NCI-H1105 treated with DMSO at 0.1 percent for 48 hours (cell line): ENCODE data around the gene COL23A1.

Experiments
- DNase-seq: peaks from one replicate; lab custom pipeline; 2025; lab: John Stamatoyannopoulos, UW

COL23A1 gene

GRCh38 chr5:178460174-178460573 lies 130.0 kb downstream of the COL23A1 start:
- no peak for DNase-seq

GRCh38 chr5:178458140-178458539 lies 132.1 kb downstream of the COL23A1 start:
- no peak for DNase-seq

GRCh38 chr5:178457471-178457870 lies 132.7 kb downstream of the COL23A1 start:
- DNase-seq = no peak

- no peak for DNase-seq
Observed at GRCh38 chr5:178455480-178455835, 134.7 kb downstream of the COL23A1 start.

GRCh38 chr5:178454821-178455479 lies 135.2 kb downstream of the COL23A1 start:
- DNase-seq = no peak

- no peak for DNase-seq
Observed at GRCh38 chr5:178454303-178454702, 135.9 kb downstream of the COL23A1 start.

DNA sequence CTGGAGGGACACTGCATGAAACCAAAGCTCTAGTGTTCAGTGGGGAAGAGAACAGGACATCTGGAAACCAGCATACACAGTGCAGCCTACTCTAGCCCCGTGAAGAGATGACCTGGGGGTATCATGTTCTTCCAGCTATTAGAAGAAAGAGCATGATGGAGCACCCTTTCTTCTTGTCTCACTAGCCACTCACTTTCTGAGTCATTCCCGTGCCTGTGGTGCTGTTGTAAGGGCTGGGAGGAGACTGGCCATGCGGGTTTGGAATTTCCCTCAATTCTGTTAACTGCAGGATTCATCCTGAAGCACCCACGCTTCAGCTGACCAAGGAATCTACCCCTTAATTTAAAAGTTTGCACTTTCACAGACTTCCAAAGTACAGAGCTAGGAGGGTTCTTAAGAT lies 137.0 kb downstream of the COL23A1 start:
- no peak for DNase-seq

DNA sequence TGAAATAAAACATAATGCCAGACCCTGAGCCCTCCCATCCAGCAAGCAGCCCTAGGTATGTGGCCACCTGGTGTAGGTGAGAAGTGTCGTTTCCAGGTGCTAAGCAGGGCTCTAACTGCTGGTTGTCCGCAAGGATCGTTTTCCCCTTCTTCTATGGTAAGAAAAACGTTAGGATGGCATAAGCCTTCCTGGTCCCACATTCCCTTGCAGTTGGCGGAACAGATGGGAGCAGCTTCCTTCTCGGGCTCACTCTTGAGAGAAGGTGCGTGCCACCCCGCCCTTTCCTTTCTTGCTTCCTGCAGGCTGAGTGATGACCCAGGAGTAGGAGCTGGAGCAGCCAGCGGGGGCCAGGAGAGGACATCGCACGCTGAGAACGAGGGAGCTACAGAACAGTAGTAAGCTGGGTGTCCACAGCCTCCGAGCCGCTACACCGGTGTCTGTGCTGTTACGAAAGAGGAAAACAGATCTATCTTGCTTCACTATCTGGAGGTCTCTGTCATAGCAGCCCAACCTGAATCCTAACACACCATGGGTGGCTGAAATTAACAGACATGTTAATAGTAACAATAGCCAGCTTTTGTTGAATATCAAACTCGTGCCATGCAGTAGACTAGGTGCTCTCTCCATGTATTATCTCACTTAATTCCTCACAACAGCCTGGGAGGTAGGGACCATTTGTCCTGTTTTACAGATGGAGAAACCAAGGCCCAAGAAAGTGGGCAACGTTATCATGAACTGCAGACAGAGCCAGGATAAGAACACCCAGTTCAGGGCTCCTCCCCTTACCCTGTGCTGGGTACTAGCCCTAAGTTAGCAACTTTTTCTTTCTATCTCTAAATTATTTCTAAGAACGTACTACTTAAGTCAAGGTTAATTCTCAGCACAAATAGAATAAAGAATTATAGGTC lies 139.8 kb downstream of the COL23A1 start:
- DNase-seq = no peak

- DNase-seq = no peak
Observed at GRCh38 chr5:178449163-178450070, 140.8 kb downstream of the COL23A1 start.

- no peak for DNase-seq
Observed at GRCh38 chr5:178445534-178445933, 144.7 kb downstream of the COL23A1 start.

GRCh38 chr5:178442405-178443257 lies 147.6 kb downstream of the COL23A1 start:
- DNase-seq = no peak

DNA sequence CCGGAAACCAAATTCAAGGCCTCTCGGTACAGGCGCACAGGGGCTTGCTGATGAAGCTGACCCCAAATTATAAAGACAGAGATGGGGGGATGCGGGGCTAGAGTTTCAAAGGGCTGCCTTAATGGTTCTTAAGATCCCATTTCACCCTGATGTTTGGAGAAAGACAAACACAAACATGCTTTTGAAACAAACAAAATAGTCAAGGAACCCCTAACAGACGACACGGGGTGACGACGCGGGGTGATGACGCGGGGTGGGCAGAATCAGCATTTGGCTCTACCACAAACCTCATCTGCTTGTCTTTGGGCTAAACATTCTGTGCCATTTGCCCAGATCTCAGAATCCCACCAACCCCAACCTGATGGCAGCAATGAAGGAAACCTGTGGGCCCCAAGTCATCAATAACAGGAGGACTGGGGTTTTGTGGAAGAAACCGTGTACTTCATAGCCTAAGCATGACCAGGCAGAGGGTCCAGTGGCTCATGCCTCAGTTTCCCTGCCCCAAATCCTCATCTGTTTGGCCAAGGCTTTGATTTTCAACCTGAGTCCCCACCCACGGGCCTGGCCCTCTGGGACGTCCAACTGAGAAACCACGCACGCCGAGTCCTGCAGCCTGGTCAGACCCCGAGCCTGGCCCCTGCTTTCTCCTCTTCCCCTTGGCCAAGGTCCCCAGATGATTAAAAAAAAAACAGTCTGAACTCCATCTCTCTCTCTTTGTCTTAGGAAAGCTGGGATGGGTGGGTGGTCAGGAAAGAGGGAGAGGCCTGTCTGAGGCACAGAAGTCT lies 148.5 kb downstream of the COL23A1 start:
- no peak for DNase-seq

DNA sequence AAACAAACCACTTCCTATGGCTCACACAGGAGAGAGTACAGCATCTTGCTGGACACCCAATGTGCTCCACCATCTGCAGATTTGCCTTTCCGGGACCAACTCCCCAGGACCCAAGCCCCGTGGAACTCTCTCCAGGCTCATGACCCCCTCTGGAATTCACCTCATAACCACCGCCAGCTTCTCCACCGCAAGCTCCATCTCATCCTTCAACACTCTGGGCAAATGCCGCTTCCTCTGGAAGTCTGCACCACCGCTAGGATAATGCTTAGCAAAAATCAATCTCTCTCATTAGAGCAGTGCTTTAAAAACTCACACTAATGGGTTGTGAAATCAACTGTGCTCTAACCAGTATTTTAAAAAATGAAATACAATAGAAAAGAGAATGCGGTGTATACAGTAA lies 150.0 kb downstream of the COL23A1 start:
- no peak for DNase-seq

GRCh38 chr5:178439493-178440180 lies 150.6 kb downstream of the COL23A1 start:
- DNase-seq = no peak

DNA sequence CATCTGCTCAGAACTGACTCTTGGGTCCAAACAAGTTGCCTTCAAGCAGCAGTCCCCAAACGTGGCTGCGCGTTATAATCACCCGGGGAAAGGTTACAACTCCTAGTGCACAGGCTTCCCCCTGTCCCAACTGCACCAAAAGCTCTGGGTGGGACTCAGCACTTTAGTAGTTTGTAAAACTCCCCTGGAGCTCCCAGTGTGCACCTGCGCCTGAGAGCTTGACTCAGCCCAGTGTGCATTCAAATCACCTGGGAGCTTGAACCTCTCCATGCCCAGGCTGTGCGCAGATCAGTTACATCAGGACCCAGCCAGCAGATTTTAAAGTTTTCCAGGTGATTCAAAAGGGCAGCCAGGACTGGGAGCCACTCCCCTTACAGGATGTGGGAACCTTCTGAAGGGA lies 151.4 kb downstream of the COL23A1 start:
- DNase-seq = no peak

DNA sequence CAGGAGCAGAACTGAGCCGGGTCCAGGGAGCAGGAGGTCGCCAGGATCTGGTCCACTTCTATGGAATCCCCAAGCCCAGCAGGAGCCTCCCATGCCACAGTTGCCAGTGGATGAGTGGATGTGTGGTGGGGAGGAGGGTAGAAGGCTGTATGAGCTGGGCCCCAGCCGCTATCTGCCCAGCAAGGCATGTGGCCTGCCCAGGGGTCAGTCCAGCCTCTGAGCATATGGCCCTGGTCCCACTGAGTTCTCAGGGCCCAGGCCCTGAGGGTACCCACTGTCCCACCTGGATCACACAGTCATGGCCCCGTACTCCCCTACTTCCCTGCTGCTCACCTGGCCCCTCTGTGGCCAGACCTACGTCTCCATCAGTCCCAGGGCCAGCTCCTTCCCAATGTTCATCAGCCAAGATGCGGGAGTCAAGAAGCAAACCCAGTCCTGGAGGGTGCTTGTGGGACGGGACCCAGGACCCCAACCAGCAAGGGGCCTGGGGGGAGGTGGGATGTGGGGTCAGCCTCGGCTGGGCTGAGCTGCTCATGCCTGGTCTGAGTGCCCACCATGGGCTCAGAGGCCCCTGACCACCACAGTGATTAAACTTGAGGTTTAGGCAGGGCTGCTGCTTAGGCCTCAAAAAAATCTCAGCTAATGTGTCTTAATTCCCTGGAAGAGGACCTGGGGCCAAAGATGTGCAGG lies 152.7 kb downstream of the COL23A1 start:
- no peak for DNase-seq

DNA sequence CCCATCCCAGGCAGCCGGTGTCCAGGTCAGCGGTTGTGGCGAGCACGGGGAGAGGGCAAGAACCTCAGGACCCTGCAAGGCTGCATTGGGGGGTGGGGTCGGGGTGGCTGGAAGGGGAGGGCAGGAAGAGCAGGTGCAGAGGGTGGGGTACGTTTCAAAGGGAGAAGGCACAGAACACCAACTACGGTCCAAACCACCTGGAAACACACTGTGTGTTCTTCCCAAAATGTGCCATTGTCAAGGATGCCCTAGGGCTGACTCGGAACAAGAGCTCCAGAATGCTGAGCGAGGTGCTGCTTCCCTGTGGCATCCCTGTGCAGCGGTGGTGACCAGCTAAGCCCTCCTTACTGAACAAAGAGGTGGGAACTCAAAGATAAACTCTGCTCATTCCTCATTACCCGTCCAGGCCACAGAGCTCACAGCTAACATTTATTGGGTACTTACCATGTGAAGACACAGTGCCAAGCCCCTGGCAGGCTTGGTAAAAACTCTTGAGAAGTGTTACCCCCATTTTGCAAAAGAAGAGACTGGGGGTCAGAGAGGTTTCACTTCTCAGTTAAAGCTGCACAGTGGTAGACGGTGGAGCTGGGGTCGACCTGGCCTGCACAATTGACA lies 153.8 kb downstream of the COL23A1 start:
- DNase-seq = no peak

- DNase-seq = no peak
Observed at GRCh38 chr5:178435321-178436238, 154.6 kb downstream of the COL23A1 start.
